GM12872 (cell line): ENCODE data around the gene RHOT1.

Experiments used
- TF ChIP-seq, protein P1 (sequence below): IDR thresholded peaks from 3 replicates; pipeline ENCODE4 v1.5.1; 2011; ENCODE audit warnings: low read depth, mild to moderate bottlenecking, low read length, moderate library complexity; ENCODE audit not compliant: insufficient read depth

Gene RHOT1

DNA sequence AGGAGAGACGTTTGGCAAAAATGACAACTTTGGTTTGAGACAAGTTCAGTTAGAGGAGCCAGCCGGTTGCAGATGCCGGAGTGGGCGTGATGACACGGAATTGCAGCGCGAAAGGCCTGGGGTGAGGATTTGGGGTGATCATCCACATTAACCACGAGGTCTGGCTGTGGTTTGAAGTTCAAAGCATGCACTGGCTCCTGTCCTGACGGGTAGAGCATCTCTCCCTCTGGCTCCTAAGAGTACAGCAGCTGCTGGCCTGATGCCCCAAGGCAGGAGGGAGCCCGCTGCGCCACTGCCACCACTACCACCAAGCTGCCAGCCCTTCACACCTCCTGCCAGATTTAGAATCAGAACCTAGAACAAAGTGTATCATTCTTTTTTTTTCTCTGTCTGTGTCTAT is 127.1 kb downstream of the RHOT1 start:
- TF ChIP-seq, protein P1, sequence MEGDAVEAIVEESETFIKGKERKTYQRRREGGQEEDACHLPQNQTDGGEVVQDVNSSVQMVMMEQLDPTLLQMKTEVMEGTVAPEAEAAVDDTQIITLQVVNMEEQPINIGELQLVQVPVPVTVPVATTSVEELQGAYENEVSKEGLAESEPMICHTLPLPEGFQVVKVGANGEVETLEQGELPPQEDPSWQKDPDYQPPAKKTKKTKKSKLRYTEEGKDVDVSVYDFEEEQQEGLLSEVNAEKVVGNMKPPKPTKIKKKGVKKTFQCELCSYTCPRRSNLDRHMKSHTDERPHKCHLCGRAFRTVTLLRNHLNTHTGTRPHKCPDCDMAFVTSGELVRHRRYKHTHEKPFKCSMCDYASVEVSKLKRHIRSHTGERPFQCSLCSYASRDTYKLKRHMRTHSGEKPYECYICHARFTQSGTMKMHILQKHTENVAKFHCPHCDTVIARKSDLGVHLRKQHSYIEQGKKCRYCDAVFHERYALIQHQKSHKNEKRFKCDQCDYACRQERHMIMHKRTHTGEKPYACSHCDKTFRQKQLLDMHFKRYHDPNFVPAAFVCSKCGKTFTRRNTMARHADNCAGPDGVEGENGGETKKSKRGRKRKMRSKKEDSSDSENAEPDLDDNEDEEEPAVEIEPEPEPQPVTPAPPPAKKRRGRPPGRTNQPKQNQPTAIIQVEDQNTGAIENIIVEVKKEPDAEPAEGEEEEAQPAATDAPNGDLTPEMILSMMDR, result no peak

DNA sequence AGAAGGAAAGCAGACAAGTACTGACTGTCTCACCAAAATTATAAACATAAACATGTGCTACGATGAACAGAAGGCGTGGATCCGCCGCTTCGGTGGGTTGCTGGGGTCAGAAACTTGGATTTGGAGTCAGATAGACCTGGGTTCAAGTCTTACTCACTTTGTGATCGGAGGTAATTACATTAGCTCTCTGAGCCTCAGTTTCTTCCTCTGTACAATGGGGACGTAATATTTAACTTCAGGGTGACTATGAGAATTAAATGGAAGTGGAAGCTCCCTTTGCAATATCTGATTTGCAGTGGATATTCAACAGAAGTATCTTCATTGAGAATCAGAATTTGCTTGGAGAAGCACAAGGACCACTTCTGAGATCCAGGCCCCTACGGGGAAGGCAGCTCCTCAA is 129.5 kb downstream of the RHOT1 start:
- TF ChIP-seq, protein P1, result no peak

DNA sequence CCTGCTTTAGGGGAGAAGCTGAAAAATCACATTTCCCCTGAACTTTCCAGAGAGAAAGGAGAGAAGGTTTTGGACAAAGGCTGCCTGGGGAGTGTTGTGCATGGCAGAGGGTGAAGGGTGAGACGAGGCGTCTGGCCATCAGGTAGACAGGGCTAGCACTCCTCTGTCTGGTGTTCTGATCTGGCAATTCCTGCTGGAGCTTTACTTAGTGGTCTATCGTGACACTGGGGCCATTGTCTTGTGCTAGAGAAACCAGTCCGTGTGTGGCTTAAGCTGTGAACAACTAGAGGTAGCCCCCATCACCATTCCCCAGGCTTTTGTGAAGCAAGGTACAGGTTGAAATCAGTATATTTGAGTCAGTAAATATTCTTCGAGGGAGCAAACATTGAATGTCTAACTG is 131.8 kb downstream of the RHOT1 start:
- TF ChIP-seq, protein P1, result no peak

DNA sequence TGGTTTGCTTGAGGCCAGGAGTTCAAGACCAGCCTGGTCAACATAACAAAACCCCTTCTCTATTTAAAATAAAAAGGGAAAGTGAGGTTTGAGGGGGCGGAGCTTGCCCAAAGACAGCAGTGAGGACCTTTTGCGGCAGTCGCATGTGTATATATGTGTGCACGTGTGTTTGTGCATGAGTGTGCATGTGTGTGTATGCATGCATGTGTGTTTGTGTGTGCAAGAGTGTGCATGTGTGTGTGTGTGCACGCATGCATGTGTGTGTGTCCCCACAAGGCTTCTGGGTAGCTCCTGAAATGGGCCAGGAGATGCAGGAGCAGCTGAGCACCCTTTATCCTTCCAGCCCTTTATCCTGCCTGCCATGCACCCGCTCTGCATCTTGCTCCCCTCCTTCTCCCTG is 132.3 kb downstream of the RHOT1 start:
- TF ChIP-seq, protein P1, result no peak
